Endothelial cell of umbilical vein (primary cell): ENCODE data around the gene CCDC121.
A peak's percentile ranks its signal among the peaks of the same experiment; 100 is the strongest.

Source experiments
- CTCF ChIP-seq, 2 donors: IDR thresholded peaks; 1 replicate in 1 of 2; 2 replicates in 1 of 2; pipeline ENCODE4 v1.5.1; 2011; ENCODE audit warnings: low read length in 2 of 2, mild to moderate bottlenecking in 2 of 2, moderate library complexity in 2 of 2, control low read depth in 1 of 2, inconsistent platforms in 1 of 2, low read depth in 1 of 2; ENCODE audit not compliant: insufficient read depth in 1 of 2; ENCODE audit errors: extremely low read depth in 1 of 2
- EZH2 ChIP-seq: IDR thresholded peaks from 2 replicates; pipeline ENCODE4 v1.6.1; 2012; ENCODE audit warnings: borderline replicate concordance, low read depth, mild to moderate bottlenecking, moderate library complexity, low read length, inconsistent platforms; ENCODE audit not compliant: severe bottlenecking
- GATA2 ChIP-seq: IDR thresholded peaks from 2 replicates; pipeline ENCODE4 v1.7.0; 2011; ENCODE audit warnings: low read depth, mild to moderate bottlenecking, moderate library complexity, mixed read lengths, low read length; ENCODE audit not compliant: insufficient read length, insufficient read depth
- JUN ChIP-seq: IDR thresholded peaks from 2 replicates; pipeline ENCODE4 v1.6.1; 2011; ENCODE audit warnings: borderline replicate concordance, low read depth; ENCODE audit not compliant: insufficient read length, insufficient read depth
- MAX ChIP-seq: IDR thresholded peaks from 2 replicates; pipeline ENCODE4 v1.6.1; 2011; ENCODE audit not compliant: insufficient read depth, insufficient read length
- MYC ChIP-seq: IDR thresholded peaks from one replicate; pipeline ENCODE4 v1.6.1; 2011; ENCODE audit warnings: mild to moderate bottlenecking, low read depth, low read length
- POLR2A ChIP-seq: IDR thresholded peaks from 2 replicates; pipeline ENCODE4 v1.6.1; 2012; ENCODE audit warnings: low read depth, mild to moderate bottlenecking, control low read depth, low read length
- POLR2AphosphoS5 ChIP-seq: IDR thresholded peaks from 2 replicates; pipeline ENCODE4 v1.6.1; 2012; ENCODE audit warnings: low read depth, mild to moderate bottlenecking, control low read depth, low read length, moderate library complexity; ENCODE audit not compliant: insufficient read depth

- TF ChIP-seq EZH2 (no peak), POLR2A (no peak), CTCF (IDR thresholded peaks at IDR 0.05; ENCODE audit: extremely low read depth in 1 of 2, insufficient read depth in 1 of 2, low read depth in 1 of 2, low read length in 2 of 2) (no peak), JUN (peak; percentile 36), POLR2AphosphoS5 (no peak), GATA2 (peak; percentile 41), MYC (no peak), MAX (no peak)
Observed at GRCh38 chr2:27667446-27667845, 38.6 kb upstream of the CCDC121 start.
